ENCODE results near the gene CNNM2. TPM values are rescaled to one million over a fixed set of nuclear protein-coding genes. Genes with fewer than 3 reads are reported as not detected.
A peak's percentile ranks its signal among the peaks of the same experiment; 100 is the strongest.

The CNNM2 gene
- 8.8 and 18.0 TPM in 2 replicates for total RNA-seq
- 3.3 and 7.9 TPM in 2 replicates for polyA plus RNA-seq

DNA sequence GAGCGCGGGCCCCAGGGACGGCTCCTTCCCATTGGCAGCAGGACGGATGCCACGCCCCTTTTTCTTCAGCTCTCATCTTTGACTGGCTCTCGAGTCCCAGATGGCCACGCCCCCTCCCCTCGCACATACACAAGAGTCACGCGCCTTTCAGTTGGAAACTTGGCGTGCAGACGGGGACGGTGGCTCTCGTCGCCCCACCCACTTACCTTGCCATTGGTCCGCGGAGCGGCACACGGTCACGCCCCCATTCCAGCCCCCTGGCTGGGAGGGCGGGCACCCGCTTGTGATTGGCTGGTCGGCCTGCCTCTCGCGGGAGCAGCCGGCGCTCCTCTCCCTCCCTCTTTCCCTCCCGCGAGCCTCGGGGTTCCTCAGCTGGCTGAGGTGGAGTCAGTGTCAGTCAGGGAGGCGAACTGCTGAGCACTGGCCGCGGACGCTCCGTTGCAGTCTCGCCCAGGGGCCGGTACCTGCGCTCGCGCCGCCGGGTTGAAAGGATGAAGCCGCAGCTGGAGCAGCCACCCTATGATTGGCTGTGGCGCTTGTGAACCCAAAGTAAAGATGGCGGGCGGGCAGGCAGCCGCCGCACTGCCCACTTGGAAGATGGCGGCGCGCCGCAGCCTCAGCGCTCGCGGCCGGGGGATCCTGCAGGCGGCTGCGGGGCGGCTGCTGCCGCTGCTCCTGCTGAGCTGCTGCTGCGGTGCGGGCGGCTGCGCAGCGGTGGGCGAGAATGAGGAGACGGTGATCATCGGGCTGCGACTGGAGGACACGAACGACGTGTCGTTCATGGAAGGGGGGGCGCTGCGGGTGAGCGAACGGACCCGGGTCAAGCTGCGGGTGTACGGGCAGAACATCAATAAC is at the start of gene CNNM2:
Gene CNNM2, plus strand, starts transcription at position 333 of the 855 bp plus-strand sequence. Its CDS starts 187 bp downstream, at position 520.
- H3K9me3 ChIP-seq (ENCODE audit: low read depth), result no peaks in the 10 kb centered on the region
- H3K27ac ChIP-seq, result peak within 1 kb of the TSS; percentile 93
- peaks cover 10% of the 10 kb centered on the region for H3K27me3 ChIP-seq
- H3K36me3 ChIP-seq, result no peaks in the 10 kb centered on the region
- TF ChIP-seq CTCF (IDR thresholded peaks at IDR 0.05; ENCODE audit: low read depth, low read length), result no peak
- peak within 1 kb of the TSS; percentile 74 for H3K4me3 ChIP-seq
- DNase-seq (ENCODE audit: low read depth in 1 of 2, low spot score in 1 of 2), result peak; percentile 100
- peaks cover 17% of the 10 kb centered on the region for H3K4me1 ChIP-seq (ENCODE audit: low read depth)

DNA sequence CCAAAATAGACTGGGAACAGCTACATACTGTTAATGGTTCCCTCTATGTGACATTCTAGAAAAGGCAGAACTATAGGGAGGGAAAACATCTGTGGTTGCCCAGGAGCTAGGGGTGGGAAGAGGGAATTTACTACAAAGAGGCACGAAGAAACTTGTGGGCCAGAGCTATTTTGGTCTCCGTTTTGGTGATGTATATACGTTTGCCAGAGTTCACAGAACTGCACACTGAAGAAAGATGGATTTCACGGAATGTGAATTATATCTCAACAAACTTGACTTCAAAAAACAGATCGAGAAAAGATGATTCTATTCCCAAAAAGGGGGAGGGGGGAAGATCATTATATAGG is 49.2 kb upstream of the CNNM2 start:
- H3K36me3 ChIP-seq, result no peaks in the 10 kb centered on the region
- H3K27me3 ChIP-seq, result no peaks in the 10 kb centered on the region
- H3K27ac ChIP-seq, result no peak overlapping the region
- TF ChIP-seq CTCF (IDR thresholded peaks at IDR 0.05; ENCODE audit: low read depth, low read length), result no peak
- peak overlapping the region; percentile 36 for H3K4me3 ChIP-seq
- peak in 1 of 2 donors; percentile 3 for DNase-seq (ENCODE audit: low read depth in 1 of 2, low spot score in 1 of 2)
- H3K4me1 ChIP-seq (ENCODE audit: low read depth), result no peaks in the 10 kb centered on the region
- H3K9me3 ChIP-seq (ENCODE audit: low read depth), result no peaks in the 10 kb centered on the region

DNA sequence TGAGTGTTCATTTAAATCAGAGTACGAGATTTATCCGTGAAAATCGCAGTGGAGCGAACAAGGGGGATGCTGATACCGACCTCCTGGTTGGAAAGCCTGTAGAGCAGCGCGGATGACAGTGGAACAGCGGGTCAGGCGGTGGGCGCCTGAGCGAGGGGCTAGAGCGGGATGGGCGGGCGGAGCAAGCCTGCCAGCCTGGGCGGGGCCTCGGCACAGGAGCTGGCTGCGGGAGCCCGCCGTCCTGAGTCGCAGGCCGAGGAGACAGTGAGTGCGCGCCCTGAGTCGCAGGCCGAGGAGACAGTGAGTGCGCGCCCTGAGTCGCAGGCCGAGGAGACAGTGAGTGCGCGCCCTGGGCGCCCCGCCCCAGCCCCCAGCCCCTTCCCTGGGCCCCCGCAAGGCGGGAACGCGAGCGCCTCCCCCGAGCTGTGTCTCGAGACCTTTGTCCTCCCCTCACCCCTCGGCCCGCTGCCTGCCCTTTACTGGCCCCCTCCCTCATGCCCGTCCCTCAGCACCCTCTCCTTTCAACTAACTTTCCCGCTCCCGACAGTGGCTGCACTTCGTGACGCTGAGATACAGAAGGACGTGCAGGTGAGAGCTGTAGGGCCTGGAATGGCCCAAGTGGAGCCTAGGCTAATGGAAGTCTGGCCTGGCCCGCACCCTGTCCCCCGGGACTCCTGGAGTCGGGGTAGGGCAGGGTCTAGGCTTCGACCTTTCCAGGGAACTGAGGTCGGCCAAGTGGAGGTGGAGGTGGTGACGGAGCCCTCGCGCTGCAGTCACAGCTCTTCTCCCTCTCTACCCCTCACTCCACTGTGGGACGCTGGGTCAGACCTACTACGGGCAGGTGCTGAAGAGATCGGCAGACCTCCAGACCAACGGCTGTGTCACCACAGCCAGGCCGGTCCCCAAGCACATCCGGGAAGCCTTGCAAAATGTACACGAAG is 48.6 kb upstream of the CNNM2 start, which contains the start of gene AS3MT:
Gene AS3MT, plus strand, starts transcription at position 213 of the 941 bp plus-strand sequence. Its CDS starts 123 bp downstream, at position 336.
- Histone ChIP-seq H3K9me3 (ENCODE audit: low read depth) (no peaks in the 10 kb centered on the region), H3K27ac (peak within 1 kb of the TSS; percentile 44), H3K27me3 (no peaks in the 10 kb centered on the region), H3K4me1 (ENCODE audit: low read depth) (no peaks in the 10 kb centered on the region), H3K4me3 (peak within 1 kb of the TSS; percentile 36), H3K36me3 (no peaks in the 10 kb centered on the region)
- no peak for TF ChIP-seq CTCF (IDR thresholded peaks at IDR 0.05; ENCODE audit: low read depth, low read length)
- DNase-seq (ENCODE audit: low read depth in 1 of 2, low spot score in 1 of 2), result peak; percentile 25 to 82

DNA sequence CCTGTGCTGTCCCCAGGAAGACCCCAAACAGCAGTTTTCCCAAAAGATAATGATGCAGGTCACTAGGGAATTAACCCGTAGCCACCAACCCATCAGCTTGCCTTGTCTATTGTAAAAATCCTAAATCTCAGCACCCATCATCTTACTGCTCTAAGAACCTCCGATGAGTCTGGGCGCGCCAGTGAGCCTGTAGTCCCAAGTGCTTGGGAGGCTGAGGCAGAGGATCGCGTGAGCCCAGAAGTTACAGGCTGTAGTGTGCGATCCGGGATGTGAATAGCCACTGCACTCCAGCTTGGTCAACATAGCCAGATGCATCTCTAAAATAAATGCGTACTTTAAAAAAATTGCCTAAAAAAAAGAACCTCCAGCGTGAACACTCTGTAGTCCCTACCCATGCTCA is 47.9 kb upstream of the CNNM2 start:
- peak overlapping the region; percentile 36 for H3K4me3 ChIP-seq
- no peak for DNase-seq (ENCODE audit: low read depth in 1 of 2, low spot score in 1 of 2)

More for the DNA sequence above, 47.9 kb upstream of the CNNM2 start:
- H3K4me1 ChIP-seq (ENCODE audit: low read depth), result no peaks in the 10 kb centered on the region
- TF ChIP-seq CTCF (IDR thresholded peaks at IDR 0.05; ENCODE audit: low read depth, low read length), result no peak
- no peaks in the 10 kb centered on the region for H3K9me3 ChIP-seq (ENCODE audit: low read depth)
- no peaks in the 10 kb centered on the region for H3K27me3 ChIP-seq
- H3K27ac ChIP-seq, result no peak overlapping the region
- H3K36me3 ChIP-seq, result no peaks in the 10 kb centered on the region

Measured in cardiac muscle cell (in vitro differentiated cells and primary cell).